GM21367 (cell line): Measurements from ENCODE around the gene ARHGEF39.

ENCODE experiments used
- ATAC-seq: cut with Tn5 transposase; IDR thresholded peaks from one replicate; pipeline ENCODE4 v1.9.1; 2021; ENCODE audit not compliant: unreplicated experiment

ARHGEF39 gene

DNA sequence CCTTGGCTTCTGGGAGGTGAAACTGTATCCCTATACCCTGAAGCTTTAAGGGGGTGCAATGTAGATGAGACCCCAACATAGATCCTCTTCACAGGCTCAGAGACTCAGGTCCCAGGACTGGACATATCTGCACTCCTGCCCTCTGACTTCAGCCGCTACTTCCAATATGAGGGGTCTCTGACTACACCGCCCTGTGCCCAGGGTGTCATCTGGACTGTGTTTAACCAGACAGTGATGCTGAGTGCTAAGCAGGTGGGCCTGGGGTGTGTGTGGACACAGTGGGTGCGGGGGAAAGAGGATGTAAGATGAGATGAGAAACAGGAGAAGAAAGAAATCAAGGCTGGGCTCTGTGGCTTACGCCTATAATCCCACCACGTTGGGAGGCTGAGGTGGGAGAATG is 14.1 kb upstream of the ARHGEF39 start:
- no peak for ATAC-seq

DNA sequence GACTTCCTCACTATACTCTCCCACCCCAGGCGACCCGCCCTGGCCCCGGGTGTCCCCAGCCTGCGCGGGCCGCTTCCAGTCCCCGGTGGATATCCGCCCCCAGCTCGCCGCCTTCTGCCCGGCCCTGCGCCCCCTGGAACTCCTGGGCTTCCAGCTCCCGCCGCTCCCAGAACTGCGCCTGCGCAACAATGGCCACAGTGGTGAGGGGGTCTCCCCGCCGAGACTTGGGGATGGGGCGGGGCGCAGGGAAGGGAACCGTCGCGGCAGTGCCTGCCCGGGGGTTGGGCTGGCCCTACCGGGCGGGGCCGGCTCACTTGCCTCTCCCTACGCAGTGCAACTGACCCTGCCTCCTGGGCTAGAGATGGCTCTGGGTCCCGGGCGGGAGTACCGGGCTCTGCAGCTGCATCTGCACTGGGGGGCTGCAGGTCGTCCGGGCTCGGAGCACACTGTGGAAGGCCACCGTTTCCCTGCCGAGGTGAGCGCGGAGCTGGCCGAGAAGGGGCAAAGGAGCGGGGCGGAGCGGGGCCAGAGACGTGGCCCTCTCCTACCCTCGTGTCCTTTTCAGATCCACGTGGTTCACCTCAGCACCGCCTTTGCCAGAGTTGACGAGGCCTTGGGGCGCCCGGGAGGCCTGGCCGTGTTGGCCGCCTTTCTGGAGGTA is 10.9 kb upstream of the ARHGEF39 start:
- ATAC-seq = no peak

DNA sequence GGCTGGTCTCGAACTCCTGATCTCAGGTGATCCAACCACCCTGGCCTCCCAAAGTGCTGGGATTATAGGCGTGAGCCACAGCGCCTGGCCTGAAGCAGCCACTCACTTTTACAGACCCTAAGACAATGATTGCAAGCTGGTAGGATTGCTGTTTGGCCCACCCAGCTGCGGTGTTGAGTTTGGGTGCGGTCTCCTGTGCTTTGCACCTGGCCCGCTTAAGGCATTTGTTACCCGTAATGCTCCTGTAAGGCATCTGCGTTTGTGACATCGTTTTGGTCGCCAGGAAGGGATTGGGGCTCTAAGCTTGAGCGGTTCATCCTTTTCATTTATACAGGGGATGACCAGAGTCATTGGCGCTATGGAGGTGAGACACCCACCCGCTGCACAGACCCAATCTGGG is 10.2 kb upstream of the ARHGEF39 start:
- ATAC-seq = no peak

DNA sequence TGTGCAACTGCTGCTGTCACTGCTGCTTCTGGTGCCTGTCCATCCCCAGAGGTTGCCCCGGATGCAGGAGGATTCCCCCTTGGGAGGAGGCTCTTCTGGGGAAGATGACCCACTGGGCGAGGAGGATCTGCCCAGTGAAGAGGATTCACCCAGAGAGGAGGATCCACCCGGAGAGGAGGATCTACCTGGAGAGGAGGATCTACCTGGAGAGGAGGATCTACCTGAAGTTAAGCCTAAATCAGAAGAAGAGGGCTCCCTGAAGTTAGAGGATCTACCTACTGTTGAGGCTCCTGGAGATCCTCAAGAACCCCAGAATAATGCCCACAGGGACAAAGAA is 9.0 kb upstream of the ARHGEF39 start:
- no peak for ATAC-seq

DNA sequence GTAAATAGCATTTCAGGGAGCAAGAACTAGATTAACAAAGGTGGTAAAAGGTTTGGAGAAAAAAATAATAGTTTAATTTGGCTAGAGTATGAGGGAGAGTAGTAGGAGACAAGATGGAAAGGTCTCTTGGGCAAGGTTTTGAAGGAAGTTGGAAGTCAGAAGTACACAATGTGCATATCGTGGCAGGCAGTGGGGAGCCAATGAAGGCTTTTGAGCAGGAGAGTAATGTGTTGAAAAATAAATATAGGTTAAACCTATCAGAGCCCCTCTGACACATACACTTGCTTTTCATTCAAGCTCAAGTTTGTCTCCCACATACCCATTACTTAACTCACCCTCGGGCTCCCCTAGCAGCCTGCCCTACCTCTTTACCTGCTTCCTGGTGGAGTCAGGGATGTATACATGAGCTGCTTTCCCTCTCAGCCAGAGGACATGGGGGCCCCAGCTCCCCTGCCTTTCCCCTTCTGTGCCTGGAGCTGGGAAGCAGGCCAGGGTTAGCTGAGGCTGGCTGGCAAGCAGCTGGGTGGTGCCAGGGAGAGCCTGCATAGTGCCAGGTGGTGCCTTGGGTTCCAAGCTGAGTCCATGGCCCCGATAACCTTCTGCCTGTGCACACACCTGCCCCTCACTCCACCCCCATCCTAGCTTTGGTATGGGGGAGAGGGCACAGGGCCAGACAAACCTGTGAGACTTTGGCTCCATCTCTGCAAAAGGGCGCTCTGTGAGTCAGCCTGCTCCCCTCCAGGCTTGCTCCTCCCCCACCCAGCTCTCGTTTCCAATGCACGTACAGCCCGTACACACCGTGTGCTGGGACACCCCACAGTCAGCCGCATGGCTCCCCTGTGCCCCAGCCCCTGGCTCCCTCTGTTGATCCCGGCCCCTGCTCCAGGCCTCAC is 8.4 kb upstream of the ARHGEF39 start, which contains the start of gene CA9:
Gene CA9, plus strand, starts transcription at position 797 of the 893 bp plus-strand sequence. Its CDS starts 32 bp downstream, at position 829.
- no peak for ATAC-seq

DNA sequence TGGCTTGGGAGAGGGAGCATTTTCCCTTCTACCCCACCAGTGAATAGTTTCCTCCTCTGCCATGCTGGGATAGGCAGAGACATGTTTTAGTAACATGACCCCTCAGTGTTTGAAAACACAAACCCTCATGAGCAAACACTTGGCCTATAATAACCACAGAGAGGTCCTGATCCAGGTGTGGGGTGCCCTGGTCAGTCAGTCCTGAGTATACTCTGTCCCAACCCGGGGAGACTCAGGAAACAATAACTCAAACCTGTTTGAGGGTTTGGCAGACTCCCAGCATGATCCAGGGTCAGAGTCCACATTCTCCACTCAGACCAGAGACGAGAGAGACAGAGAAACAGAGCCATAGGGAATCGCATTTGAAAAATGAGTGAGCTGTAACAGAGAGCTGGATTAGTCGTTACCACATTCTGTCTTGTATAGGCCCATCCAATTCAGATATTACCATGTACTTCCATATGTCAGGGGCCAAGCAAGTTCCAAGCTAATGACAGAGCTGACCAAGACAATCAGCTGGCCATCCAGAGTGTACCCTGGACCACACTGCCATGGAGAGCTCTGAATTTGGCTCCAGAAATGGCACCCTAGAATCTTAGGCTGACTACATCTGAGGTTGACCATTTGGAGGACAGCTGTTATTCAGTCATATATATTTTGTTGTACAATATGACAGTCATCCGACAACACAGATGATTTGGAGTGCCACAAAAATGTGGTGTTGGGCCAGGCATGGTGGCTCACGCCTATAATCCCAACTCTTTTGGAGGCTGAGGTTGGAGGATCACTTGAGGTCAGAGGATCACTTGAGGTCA is 4.5 kb upstream of the ARHGEF39 start:
- ATAC-seq = no peak

DNA sequence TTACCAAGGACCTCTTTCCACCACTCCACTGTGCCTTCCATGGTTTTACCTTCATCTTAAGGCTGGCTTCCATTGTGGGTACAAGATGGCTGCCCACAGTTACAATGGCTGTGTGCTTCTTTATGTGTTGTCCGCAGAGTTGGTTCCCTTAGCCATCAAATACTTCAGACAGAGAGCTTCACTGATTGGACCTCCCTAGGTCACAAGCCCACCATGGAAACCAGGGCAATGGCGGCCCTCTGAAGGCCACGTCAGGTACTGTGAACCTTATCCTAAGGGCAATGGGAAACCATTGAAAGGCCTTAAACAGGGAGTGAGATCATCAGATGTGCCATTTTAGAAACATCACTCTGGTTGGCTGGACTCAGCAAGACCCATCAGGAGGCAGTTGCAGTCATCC is 2.9 kb upstream of the ARHGEF39 start:
- no peak for ATAC-seq

DNA sequence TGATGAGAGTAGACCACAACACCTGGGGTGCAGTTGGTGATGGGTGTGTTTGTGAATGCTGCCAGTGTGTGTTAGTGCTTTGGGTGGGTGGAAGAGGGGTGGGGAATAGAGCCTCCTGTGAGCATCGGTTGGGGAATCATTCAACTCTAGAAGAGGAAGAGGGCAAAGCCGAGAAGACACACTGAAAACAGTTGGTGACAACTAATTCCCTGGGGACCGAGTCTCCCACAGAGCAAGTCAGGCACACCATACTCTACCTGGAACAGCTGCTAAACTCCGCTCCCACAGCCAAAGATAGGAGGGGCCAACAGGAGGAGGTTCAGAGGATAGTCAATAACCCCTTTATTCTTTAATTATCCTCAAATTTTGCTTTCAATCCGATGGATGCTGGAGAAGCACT is 1.6 kb upstream of the ARHGEF39 start:
- ATAC-seq = no peak

DNA sequence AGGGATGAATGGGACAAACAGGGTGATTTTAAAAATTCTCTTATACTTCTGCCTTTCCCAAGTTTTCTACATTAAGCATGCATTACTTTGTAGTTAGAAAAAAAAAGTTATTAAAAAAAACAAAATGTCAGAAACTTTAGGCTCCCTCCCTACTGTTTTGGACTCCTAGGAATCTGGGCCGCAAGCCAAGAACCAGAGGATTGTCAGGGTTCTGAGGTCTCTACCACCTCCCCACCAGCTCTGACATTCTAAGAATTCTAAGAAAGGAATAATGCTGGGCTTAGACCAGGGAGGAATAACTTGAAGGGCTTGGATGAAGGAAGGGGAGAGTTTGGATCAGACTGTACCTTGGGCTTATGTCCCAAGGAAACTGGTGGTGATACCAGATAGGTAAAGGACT is 1.1 kb upstream of the ARHGEF39 start:
- ATAC-seq = no peak

DNA sequence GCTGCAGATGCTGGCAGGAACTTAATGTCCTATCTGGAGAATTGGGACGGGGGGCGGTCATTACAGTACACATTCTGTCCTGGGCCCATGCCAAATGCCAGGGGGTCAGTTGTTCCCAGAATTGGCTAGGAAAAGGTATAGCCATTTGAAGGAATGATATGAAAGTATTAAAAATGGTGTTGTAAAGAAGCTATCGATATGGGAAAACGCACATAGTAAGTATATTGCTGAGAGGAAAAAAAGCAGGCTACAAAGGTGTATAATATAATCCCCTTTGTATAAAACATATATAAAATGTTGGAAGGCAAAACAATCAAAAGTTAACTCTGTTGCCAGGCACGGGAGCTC is 450 bp upstream of the ARHGEF39 start:
- ATAC-seq = no peak

DNA sequence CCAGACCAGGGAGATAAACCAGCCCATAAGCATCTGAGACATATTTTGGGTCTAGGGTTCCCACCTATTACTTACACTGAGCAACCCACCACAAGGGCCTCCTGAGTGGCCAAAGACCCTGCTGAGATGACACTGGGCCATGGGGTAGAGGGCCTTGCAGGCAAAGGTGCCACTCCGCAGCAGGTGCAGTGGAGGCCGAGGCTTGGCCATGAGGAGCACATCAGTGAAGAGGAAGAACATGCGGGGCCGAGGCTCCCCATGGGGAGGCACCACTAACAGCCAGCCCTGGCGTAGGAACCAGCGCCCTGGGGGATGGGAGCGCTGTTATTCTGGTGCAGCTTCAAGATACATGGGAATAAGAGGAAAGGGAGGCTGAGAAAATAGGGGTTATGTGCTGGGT is 2.6 kb downstream of the ARHGEF39 start:
- ATAC-seq = no peak

DNA sequence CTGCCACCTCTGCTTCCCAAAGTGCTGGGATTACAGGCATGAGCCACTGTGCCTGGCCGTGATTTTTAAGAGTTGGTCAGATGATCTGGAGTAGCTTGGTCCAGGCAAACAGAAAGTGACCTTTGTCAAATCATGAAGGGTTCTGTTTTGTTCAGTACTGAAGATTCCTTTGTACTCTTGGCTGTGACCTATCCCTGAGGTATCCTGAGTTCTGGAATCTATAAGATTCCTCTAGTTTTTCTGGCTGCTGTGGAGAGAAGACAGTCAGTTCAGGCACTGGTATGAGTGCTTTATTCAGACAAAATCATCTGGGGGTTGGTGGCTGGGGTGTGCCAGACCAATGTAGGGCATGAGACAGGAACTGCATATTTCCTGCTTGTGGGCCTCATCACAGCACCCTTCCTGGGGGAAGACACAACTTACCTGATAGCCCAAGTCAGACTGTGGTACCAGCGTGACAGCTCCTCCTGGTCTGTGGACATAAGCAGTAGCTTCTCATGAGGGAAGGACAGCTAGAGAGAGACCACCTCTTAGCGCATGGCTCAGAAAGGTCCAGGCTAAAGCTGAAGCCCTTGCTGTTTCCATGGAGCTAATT is 3.1 kb downstream of the ARHGEF39 start:
- no peak for ATAC-seq

DNA sequence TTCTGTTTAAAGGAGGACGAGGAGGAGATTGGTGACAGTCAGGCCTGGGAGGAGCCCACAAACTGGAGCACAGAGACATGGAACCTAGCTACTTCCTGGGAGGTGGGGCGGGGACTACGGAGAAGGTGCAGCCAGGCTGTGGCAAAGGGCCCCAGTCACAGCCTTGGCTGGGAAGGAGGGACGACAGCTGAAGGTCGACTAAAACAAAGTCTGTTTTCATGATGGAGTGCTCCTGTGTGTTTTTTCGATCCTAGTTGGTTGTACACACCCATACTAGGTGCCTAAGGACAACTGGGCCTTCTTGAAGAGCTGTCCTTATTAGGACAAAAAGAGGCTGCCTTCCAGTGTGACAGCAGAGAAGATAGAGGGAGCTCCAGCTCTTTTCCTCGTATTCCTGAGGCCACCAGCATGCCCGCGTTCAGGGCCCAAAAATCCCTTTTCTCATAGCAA is 4.0 kb downstream of the ARHGEF39 start:
- no peak for ATAC-seq

DNA sequence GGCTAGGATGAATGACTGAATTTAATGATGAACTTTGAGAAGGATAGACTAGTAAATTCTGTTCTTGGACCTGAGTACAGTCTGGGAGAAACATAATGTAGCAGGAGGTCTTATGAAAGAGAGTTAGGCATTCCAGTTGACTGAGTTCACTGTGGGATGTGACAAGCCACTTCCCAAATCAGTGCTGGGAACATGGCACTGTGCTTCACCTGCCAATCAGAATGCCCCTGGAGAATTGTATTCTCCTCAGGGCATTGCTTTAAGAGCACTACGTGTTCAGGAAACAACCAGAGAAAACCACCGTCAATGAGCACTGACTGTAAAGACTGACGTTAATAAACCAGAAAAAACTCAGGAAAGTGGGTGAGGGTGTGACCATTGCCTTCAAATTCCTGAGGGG is 5.7 kb downstream of the ARHGEF39 start:
- ATAC-seq = no peak

DNA sequence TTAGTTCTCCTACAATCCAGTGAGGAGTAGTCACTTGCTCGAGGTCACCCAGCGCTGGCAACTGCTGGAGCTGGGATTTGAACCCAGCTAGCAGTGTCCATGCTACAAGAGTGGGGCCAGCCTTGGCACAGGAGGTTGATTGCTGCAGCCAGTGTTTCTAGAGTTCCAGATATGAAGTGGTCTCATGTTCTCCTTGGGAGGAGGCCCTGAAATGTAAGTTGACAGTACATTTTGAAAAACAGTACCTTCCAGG is 6.1 kb downstream of the ARHGEF39 start:
- ATAC-seq = no peak

DNA sequence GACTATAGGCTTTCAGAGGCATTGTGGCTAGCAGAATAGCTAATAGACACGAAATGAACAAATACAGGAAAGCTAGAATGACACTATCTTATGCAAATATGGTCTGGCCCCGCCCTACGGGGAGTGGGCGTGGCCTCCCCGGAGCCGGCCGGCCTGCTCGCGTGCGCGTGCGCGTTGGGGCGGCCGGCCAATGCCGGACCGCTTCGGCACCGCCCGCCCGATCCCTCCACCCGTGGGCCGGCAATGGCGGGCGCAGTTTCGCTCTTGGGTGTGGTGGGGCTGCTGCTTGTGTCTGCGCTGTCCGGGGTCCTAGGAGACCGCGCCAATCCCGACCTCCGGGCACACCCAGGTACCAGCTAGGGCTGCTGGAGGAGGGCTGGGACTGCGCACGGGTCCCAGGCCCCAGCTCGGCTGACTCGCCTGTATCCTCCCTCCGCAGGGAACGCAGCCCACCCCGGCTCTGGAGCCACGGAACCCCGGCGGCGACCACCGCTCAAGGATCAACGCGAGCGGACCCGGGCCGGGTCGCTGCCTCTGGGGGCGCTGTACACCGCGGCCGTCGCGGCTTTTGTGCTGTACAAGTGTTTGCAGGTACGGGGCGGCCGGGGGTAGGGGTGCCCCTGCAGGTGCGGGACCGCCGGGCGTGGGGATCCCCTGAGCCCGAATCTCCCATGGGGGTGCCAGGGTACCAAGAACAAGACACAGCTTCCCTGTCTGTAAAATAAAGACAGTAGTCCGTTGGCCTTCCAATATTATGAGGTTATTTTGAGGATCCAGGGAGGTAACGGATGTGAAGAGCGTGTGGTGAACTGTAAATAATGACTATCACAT is 6.6 kb downstream of the ARHGEF39 start, which contains the start of gene CCDC107:
Gene CCDC107, plus strand, starts transcription at position 156 of the 831 bp plus-strand sequence. Its CDS starts 88 bp downstream, at position 244.
- ATAC-seq = peak; percentile 51

DNA sequence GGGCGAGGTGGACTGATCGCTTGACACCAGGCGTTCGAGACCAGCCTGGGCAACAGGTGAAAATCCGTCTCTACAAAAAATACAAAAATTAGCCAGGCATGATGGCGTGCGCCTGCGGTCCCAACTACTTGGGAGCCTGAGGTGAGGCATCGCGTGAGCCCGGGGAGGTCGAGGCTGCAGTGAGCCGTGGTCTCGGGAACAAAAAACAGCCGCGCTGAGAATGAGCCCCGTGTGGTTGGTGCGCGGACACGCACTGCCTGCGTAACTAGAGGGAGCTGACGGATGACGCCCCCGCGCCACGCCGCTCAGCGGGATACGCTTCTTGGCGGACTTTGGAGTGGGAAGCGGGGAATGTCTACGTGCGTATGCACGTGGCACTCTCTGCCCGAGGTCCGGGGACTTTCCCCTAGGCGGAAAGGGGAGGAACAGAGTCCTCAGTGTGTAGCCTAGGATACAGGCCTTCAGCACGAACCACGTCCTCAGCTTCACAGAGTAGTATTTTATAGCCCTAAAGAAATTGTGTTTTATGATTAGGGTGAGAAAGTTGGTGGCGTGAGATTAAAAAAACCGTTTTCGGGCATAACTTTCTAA is 7.4 kb downstream of the ARHGEF39 start, which contains the start of gene RMRP:
Gene RMRP, minus strand, starts transcription at position 474 of the 591 bp plus-strand sequence.
- ATAC-seq = peak; percentile 78

DNA sequence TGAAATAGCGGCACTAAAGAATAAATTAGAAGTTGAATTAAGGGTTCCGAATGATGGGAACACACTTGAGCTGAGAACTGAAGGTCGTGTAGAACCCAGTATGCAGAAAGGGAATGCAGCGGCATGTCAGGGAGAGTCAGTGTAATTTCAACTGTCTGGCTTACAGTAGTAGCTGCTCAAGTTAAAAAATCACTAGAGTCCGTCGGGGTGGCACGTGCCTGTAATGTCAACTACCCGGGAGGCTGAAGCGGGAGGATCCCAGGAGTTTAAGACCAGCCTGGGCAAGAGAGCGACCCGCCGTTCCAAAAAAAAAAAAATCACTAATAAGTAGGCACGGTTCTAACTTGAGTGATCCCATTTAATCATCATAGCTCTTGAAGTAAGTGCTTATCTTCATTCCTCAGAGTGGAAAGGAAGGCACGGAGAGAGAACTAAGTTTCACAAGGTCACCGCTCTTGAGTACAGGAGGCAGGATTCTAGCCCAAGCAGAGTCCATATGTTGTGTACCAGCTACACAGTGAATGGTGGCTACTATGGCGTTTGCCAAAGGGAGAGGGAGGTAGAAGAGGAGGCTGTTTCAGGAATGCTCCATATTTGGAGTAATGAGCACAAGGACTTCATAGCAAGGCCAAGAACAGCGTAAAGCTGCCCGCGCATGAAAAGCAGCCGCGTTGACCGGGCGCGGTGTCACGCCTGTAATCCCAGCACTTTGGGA is 8.0 kb downstream of the ARHGEF39 start:
- no peak for ATAC-seq

DNA sequence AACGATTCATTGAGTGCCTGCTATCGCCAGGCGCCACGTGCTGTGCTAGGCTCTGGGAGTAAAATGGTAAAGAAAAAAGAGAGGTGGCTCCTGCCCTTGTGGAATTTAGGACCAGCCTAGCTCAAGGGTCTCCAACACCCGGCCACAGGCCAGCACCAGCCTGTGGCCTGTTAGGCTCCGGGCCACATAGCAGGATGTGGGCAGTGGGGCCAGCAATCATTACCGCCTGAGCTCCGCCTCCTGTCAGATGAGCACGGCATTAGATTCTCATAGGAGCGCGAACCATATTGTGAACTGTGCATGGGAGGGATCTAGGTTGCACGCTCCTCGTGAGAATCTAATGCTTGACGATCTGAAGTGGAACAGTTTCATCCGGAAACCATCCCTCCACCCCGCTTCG is 8.6 kb downstream of the ARHGEF39 start:
- no peak for ATAC-seq
